GM23338 (cell line): ENCODE data around the gene MTHFR. TPM values are rescaled to one million over a fixed set of nuclear protein-coding genes. Genes with fewer than 3 reads are reported as not detected.

Source experiments
- ATAC-seq: fragments of 200-7000 bp; cut with Tn5 transposase; 3 replicates; pipeline ENCODE4 v1.9.1; 2020
- DNase-seq: peaks from one replicate; pipeline ENCODE4 v3.0.0-alpha.2; 2015; ENCODE audit warnings: low spot score
- H2AFZ ChIP-seq: fragments of 200-600 bp; sonication (generic); 2 replicates; pipeline ENCODE4 v1.8.0; 2016; ENCODE audit warnings: antibody characterized with exemption, mild to moderate bottlenecking, moderate library complexity
- H3F3A ChIP-seq: fragments of 200-600 bp; sonication (generic); replicated peaks from 2 replicates; pipeline ENCODE4 v1.8.0; 2017; ENCODE audit warnings: antibody characterized with exemption, mixed run types, low read depth
- H3K27ac ChIP-seq: fragments of 200-600 bp; sonication (generic); 2 replicates; pipeline ENCODE4 v1.6.1; 2016; ENCODE audit warnings: low read depth
- H3K27me3 ChIP-seq: fragments of 200-600 bp; sonication (generic); 2 replicates; pipeline ENCODE4 v1.8.0; 2016; ENCODE audit warnings: mild to moderate bottlenecking, mixed run types, moderate library complexity; ENCODE audit not compliant: insufficient read depth
- H3K36me3 ChIP-seq: fragments of 200-600 bp; sonication (generic); 2 replicates; pipeline ENCODE4 v1.8.0; 2016; ENCODE audit warnings: mild to moderate bottlenecking; ENCODE audit not compliant: insufficient read depth
- H3K4me1 ChIP-seq: fragments of 200-600 bp; sonication (generic); 2 replicates; pipeline ENCODE4 v1.8.0; 2016; ENCODE audit warnings: mild to moderate bottlenecking, moderate library complexity; ENCODE audit not compliant: insufficient read depth
- H3K4me2 ChIP-seq: fragments of 200-600 bp; sonication (generic); 2 replicates; pipeline ENCODE4 v1.7.1; 2017; ENCODE audit warnings: mixed run types
- H3K4me3 ChIP-seq: fragments of 200-600 bp; sonication (generic); 2 replicates; pipeline ENCODE4 v1.6.1; 2016; ENCODE audit warnings: mixed run types
- H3K79me2 ChIP-seq: fragments of 200-600 bp; sonication (generic); replicated peaks from 2 replicates; pipeline ENCODE4 v1.8.0; 2017; ENCODE audit warnings: mild to moderate bottlenecking; ENCODE audit not compliant: insufficient read depth
- H3K9me2 ChIP-seq: fragments of 200-600 bp; sonication (generic); 2 replicates; pipeline ENCODE4 v1.8.0; 2017; ENCODE audit not compliant: insufficient read depth
- H4K20me1 ChIP-seq: fragments of 200-600 bp; sonication (generic); replicated peaks from 2 replicates; pipeline ENCODE4 v1.8.0; 2017; ENCODE audit warnings: mild to moderate bottlenecking; ENCODE audit not compliant: insufficient read depth
- H3K27ac Mint-ChIP-seq: 2 replicates; pipeline ENCODE4 v1.8.0; 2020; ENCODE audit warnings: inconsistent platforms, mild to moderate bottlenecking, moderate library complexity, mixed read lengths
- H3K27me3 Mint-ChIP-seq: 3 replicates; pipeline ENCODE4 v1.8.0; 2022; ENCODE audit warnings: low read depth, mild to moderate bottlenecking, moderate library complexity, mixed read lengths, inconsistent platforms; ENCODE audit not compliant: insufficient read depth, poor library complexity
- H3K36me3 Mint-ChIP-seq: 3 replicates; pipeline ENCODE4 v1.8.0; 2021; ENCODE audit warnings: low read depth, mild to moderate bottlenecking, inconsistent platforms, moderate library complexity, mixed read lengths
- H3K4me1 Mint-ChIP-seq: 3 replicates; pipeline ENCODE4 v1.8.0; 2020; ENCODE audit warnings: mild to moderate bottlenecking, inconsistent platforms, mixed read lengths
- H3K4me3 Mint-ChIP-seq: 3 replicates; pipeline ENCODE4 v1.8.0; 2021; ENCODE audit warnings: moderate library complexity, mild to moderate bottlenecking, inconsistent platforms, mixed read lengths
- H3K9me3 Mint-ChIP-seq: 3 replicates; pipeline ENCODE4 v1.8.0; 2020; ENCODE audit warnings: moderate library complexity, mild to moderate bottlenecking, inconsistent platforms, mixed read lengths
- CTCF ChIP-seq, 2 experiments: fragments of 200-600 bp in 1 of 2; sonication (generic) in 1 of 2; conservative IDR thresholded peaks; 2 replicates each; pipeline versions ENCODE4 v1.5.1 to v1.6.1; 2016 to 2017; ENCODE audit warnings: antibody characterized with exemption in 2 of 2, low read depth in 2 of 2, mild to moderate bottlenecking in 2 of 2, moderate library complexity in 1 of 2
- NANOG ChIP-seq: IDR thresholded peaks from 2 replicates; pipeline ENCODE4 v1.6.1; 2016; ENCODE audit warnings: antibody characterized with exemption, borderline replicate concordance
- POLR2AphosphoS5 ChIP-seq: IDR thresholded peaks from 2 replicates; pipeline ENCODE4 v1.6.1; 2016; ENCODE audit warnings: antibody characterized with exemption, low read depth
- REST ChIP-seq: IDR thresholded peaks from one replicate; pipeline ENCODE4 v1.6.1; 2018; ENCODE audit warnings: antibody characterized with exemption; ENCODE audit not compliant: unreplicated experiment
- STAT1 ChIP-seq: IDR thresholded peaks from one replicate; pipeline ENCODE4 v1.6.1; 2016; ENCODE audit warnings: antibody characterized with exemption; ENCODE audit not compliant: unreplicated experiment
- ZNF114 ChIP-seq: fragments of 250-450 bp; sonication (Bioruptor Pico); IDR thresholded peaks from 2 replicates; pipeline ENCODE4 v1.5.0; 2020; ENCODE audit warnings: mild to moderate bottlenecking, moderate library complexity
- ZNF462 ChIP-seq: fragments of 250-450 bp; sonication (Bioruptor Pico); IDR thresholded peaks from 2 replicates; pipeline ENCODE4 v1.5.0; 2020; ENCODE audit warnings: mild to moderate bottlenecking, moderate library complexity
- polyA plus RNA-seq: library from polyadenylated mRNA; unstranded; fragments of >200 nt; fragmentation: Nextera tagmentation; extraction: Ambion mirVana; gene quantifications from 2 replicates; pipeline ENCODE4 v1.2.1, GENCODE V29; 2016
- total RNA-seq: library from RNA; depleted of rRNA; stranded (reverse); fragments of >200 nt; shearing (Covaris generic); gene quantifications from 2 replicates; pipeline ENCODE4 v1.2.3, GENCODE V29; 2014

Gene MTHFR
- total and polyA plus RNA-seq, 2 experiments from 2014 or later: 6.9 to 21.6 TPM

- no peak for DNase-seq
- no peak for TF ChIP-seq NANOG
- TF ChIP-seq ZNF462: no peak
- no peak for TF ChIP-seq CTCF (conservative IDR thresholded peaks at IDR 0.05; ENCODE audit: low read depth in 2 of 2)
- no peak for TF ChIP-seq POLR2AphosphoS5
- TF ChIP-seq REST: no peak
- no peak for TF ChIP-seq STAT1
- TF ChIP-seq ZNF114 (CRISPR knock-in tag): no peak
- Mint-ChIP-seq H3K27ac (no peak overlapping the region), H3K4me3 (no peak overlapping the region), H3K4me1 (peaks cover 14% of the 10 kb centered on the region), H3K9me3 (no peaks in the 10 kb centered on the region; the same call in 2 of the 3 replicates), H3K36me3 (no peaks in the 10 kb centered on the region), H3K27me3 (peaks cover 26% of the 10 kb centered on the region)
- peaks cover 5% of the 10 kb centered on the region; the same call in 1 of the 2 replicates for H3K4me1 ChIP-seq
- H3K4me3 ChIP-seq: no peak overlapping the region
- no peaks in the 10 kb centered on the region for H3K36me3 ChIP-seq
- no peak overlapping the region for H2AFZ ChIP-seq
- H3K4me2 ChIP-seq: no peak overlapping the region
- no peak for ATAC-seq
- H3K27ac ChIP-seq: no peak overlapping the region
- H4K20me1 ChIP-seq: no peaks in the 10 kb centered on the region
- peaks cover 5% of the 10 kb centered on the region; the same call in 1 of the 2 replicates for H3F3A ChIP-seq
- no peaks in the 10 kb centered on the region for H3K9me2 ChIP-seq
- H3K27me3 ChIP-seq: peaks cover 13% of the 10 kb centered on the region
- H3K79me2 ChIP-seq: no peaks in the 10 kb centered on the region
Measured at GRCh38 chr1:11766429-11766776, 39.4 kb downstream of the MTHFR start.
